Measurements from ENCODE around the gene PXDN. TPM values are rescaled to one million over a fixed set of nuclear protein-coding genes. Genes with fewer than 3 reads are reported as not detected.

The PXDN gene
- total and polyA plus RNA-seq, 2 of the 13 experiments (the other 11 are each of a cell fraction or from before 2014, with no cell fraction given) = not detected

GRCh38 chr2:1742681-1743395, 1.5 kb downstream of the PXDN start:
- no peak overlapping the region for H3K27ac ChIP-seq (ENCODE audit: extremely low read length, insufficient read depth, low read length)
- H3K9me3 ChIP-seq (ENCODE audit: low read length) = no peaks in the 10 kb centered on the region
- no TSS peak for BruUV-seq (replicated peaks)
- no peak for DNase-seq (ENCODE audit: low spot score)
- intact Hi-C loops (cut with micrococcal nuclease; ENCODE audit: unreplicated experiment) = no loop called here
- ChIA-PET CTCF (ENCODE audit: low intra/inter-chr PET ratio, low total read pairs) (no interaction called here), POLR2A (no interaction called here)
- no peak overlapping the region for H3K4me2 ChIP-seq (ENCODE audit: low read depth, low read length)
- no peak for ATAC-seq
- no peak for FAIRE-seq
- no peaks in the 10 kb centered on the region for H4K20me1 ChIP-seq (ENCODE audit: insufficient read depth, low read length)
- in situ Hi-C loops (cut with HindIII; ENCODE audit: extremely low pct_ligation_motif_present, low pct_unique_long_range_greater_than_20kb) = no loop called here
- 40% methylated on average over 48 of the region's 54 CpGs for WGBS (ENCODE audit: low lambda C conversion rate)
- TF ChIP-seq PRDM10 (CRISPR knock-in tag; IDR thresholded peaks at IDR 0.05; ENCODE audit: low read depth) = no peak
- TF ChIP-seq ZNF33A (CRISPR knock-in tag; IDR thresholded peaks at IDR 0.05; ENCODE audit: borderline replicate concordance) = no peak
- TF ChIP-seq SAP130 (CRISPR knock-in tag; IDR thresholded peaks at IDR 0.05; ENCODE audit: low read depth) = no peak
- TF ChIP-seq ZNF230 (CRISPR knock-in tag; IDR thresholded peaks at IDR 0.05) = no peak
- no peak for TF ChIP-seq TFAP4 (IDR thresholded peaks at IDR 0.05; ENCODE audit: borderline replicate concordance, low read depth)
- no peak for TF ChIP-seq NONO (IDR thresholded peaks at IDR 0.05)
- no peak for TF ChIP-seq NONO (CRISPR knock-in tag; conservative IDR thresholded peaks at IDR 0.05)
- no peak for TF ChIP-seq SMC3 (IDR thresholded peaks at IDR 0.05; ENCODE audit: low read length)
- no peak for TF ChIP-seq MED8 (CRISPR knock-in tag; IDR thresholded peaks at IDR 0.05; ENCODE audit: insufficient replicate concordance)
- no peak for TF ChIP-seq KDM6A (CRISPR knock-in tag; IDR thresholded peaks at IDR 0.05; ENCODE audit: low read depth)
- no peak for TF ChIP-seq KLF15 (CRISPR knock-in tag; IDR thresholded peaks at IDR 0.05; ENCODE audit: borderline replicate concordance)
- no peak for TF ChIP-seq BCL6 (CRISPR knock-in tag; IDR thresholded peaks at IDR 0.05)
- TF ChIP-seq STAT6 (CRISPR knock-in tag; IDR thresholded peaks at IDR 0.05; ENCODE audit: borderline replicate concordance) = no peak
- TF ChIP-seq ZGPAT (CRISPR knock-in tag; IDR thresholded peaks at IDR 0.05) = no peak
- TF ChIP-seq ZNF550 (CRISPR knock-in tag; IDR thresholded peaks at IDR 0.05; ENCODE audit: borderline replicate concordance) = no peak
- TF ChIP-seq SUZ12 (IDR thresholded peaks at IDR 0.05; ENCODE audit: low read depth, low read length) = no peak
- no peaks in the 10 kb centered on the region for H3K4me1 ChIP-seq (ENCODE audit: insufficient read depth, low read length)
- peaks cover 2 to 40% of the 10 kb centered on the region in 2 experiments; a peak in 4 of 5 replicates for H3K27me3 ChIP-seq (ENCODE audit: control insufficient read depth in 1 of 2, insufficient read depth in 2 of 2, low read length in 2 of 2)
- no peak overlapping the region for H3K9ac ChIP-seq (ENCODE audit: insufficient read depth, low read depth, low read length)
- no peak overlapping the region for H2AFZ ChIP-seq (ENCODE audit: low read length)
- no peaks in the 10 kb centered on the region for H3K79me2 ChIP-seq (ENCODE audit: insufficient read depth, low read length)
- no peak overlapping the region for H3K4me3 ChIP-seq (replicated peaks in 1 of 3; ENCODE audit: insufficient read depth in 1 of 3, low read depth in 2 of 3, low read length in 3 of 3)
- H3K36me3 ChIP-seq (replicated peaks in 1 of 2; ENCODE audit: control insufficient read depth in 1 of 2, insufficient read depth in 2 of 2, low read length in 2 of 2) = no peaks in the 10 kb centered on the region
